LNCaP clone FGC (cell line): Measurements from ENCODE around the gene FBXO48.

Experiments
- DNase-seq: peaks from one replicate; pipeline ENCODE4 v3.0.0-alpha.2; 2011; ENCODE audit warnings: low read depth
- H3K4me3 ChIP-seq: 2 replicates; pipeline ENCODE4 v1.5.1; 2011; ENCODE audit warnings: mild to moderate bottlenecking, low read depth, low read length, control low read depth
- CTCF ChIP-seq: IDR thresholded peaks from 2 replicates; pipeline ENCODE4 v1.5.1; 2012; ENCODE audit warnings: mild to moderate bottlenecking; ENCODE audit not compliant: control insufficient read depth, insufficient read depth; ENCODE audit errors: extremely low read depth

Gene FBXO48

GRCh38 chr2:68428746-68429145 lies 38.3 kb downstream of the FBXO48 start:
- TF ChIP-seq CTCF: no peak
- H3K4me3 ChIP-seq: no peak overlapping the region
- DNase-seq: no peak

GRCh38 chr2:68428126-68428525 lies 39.0 kb downstream of the FBXO48 start:
- H3K4me3 ChIP-seq: no peak overlapping the region
- TF ChIP-seq CTCF: no peak
- DNase-seq: no peak

- no peak for TF ChIP-seq CTCF
- no peak for DNase-seq
- H3K4me3 ChIP-seq: no peak overlapping the region
Observed at GRCh38 chr2:68426848-68427579, 40.1 kb downstream of the FBXO48 start.

- H3K4me3 ChIP-seq: no peak overlapping the region
- TF ChIP-seq CTCF: no peak
- no peak for DNase-seq
Observed at GRCh38 chr2:68426446-68426845, 40.6 kb downstream of the FBXO48 start.

GRCh38 chr2:68425503-68425902 lies 41.6 kb downstream of the FBXO48 start:
- H3K4me3 ChIP-seq: no peak overlapping the region
- TF ChIP-seq CTCF: no peak
- DNase-seq: no peak

- H3K4me3 ChIP-seq: no peak overlapping the region
Observed at GRCh38 chr2:68423966-68424650, 43.0 kb downstream of the FBXO48 start.

More at GRCh38 chr2:68423966-68424650, 43.0 kb downstream of the FBXO48 start:
- no peak for TF ChIP-seq CTCF
- DNase-seq: no peak
